Cardiac muscle cell (in vitro differentiated cells and primary cell): ENCODE measurements around the gene TSTD2. TPM values are rescaled to one million over a fixed set of nuclear protein-coding genes. Genes with fewer than 3 reads are reported as not detected.
"Not testable (repeated sequence)": the region's sequence is repeated elsewhere in the genome, so short reads cannot be mapped to it uniquely, and the experiment has no call there.

ENCODE experiments used
- DNase-seq, 2 donors: peaks; one replicate each; pipeline versions ENCODE4 v3.0.0 to v3.0.0-alpha.2; 2010 to 2017; ENCODE audit warnings: low read depth in 1 of 2, low spot score in 1 of 2
- H3K27ac ChIP-seq: fragments of 200-600 bp; sonication (generic); 2 replicates; pipeline ENCODE4 v1.5.1; 2016
- H3K27me3 ChIP-seq: fragments of 200-600 bp; sonication (generic); 2 replicates; pipeline ENCODE4 v1.6.0; 2016; ENCODE audit warnings: control low read depth
- H3K36me3 ChIP-seq: fragments of 200-600 bp; sonication (generic); 2 replicates; pipeline ENCODE4 v1.5.1; 2016; ENCODE audit warnings: control low read depth
- H3K4me1 ChIP-seq: fragments of 200-600 bp; sonication (generic); 2 replicates; pipeline ENCODE4 v1.8.1; 2017; ENCODE audit warnings: low read depth, mild to moderate bottlenecking, mixed run types
- H3K4me3 ChIP-seq: fragments of 200-600 bp; sonication (generic); 2 replicates; pipeline ENCODE4 v1.5.1; 2016; ENCODE audit warnings: mild to moderate bottlenecking
- H3K9me3 ChIP-seq: fragments of 200-600 bp; sonication (generic); 2 replicates; pipeline ENCODE4 v1.5.1; 2017; ENCODE audit warnings: low read depth, mild to moderate bottlenecking, control low read depth
- CTCF ChIP-seq: IDR thresholded peaks from 2 replicates; pipeline ENCODE4 v1.5.1; 2012; ENCODE audit warnings: low read depth, mild to moderate bottlenecking, low read length
- polyA plus RNA-seq: library from polyadenylated mRNA; unstranded; fragments of >200 nt; fragmentation: Nextera tagmentation; extraction: Ambion mirVana; gene quantifications from 2 replicates; pipeline ENCODE4 v1.2.1, GENCODE V29; 2016
- total RNA-seq: library from RNA; depleted of rRNA; stranded (reverse); fragments of >200 nt; gene quantifications from 2 replicates; pipeline ENCODE4 v1.2.3, GENCODE V29; 2016

TSTD2 gene
- total and polyA plus RNA-seq, 2 experiments from 2014 or later = 17.2 to 25.9 TPM

- no peak for TF ChIP-seq CTCF
- H3K9me3 ChIP-seq = no peaks in the 10 kb centered on the region
- peaks cover 20% of the 10 kb centered on the region for H3K4me1 ChIP-seq
- peak overlapping the region; percentile 45 for H3K27ac ChIP-seq
- peaks cover 24% of the 10 kb centered on the region for H3K36me3 ChIP-seq
- no peak for DNase-seq
- H3K27me3 ChIP-seq = no peaks in the 10 kb centered on the region
- H3K4me3 ChIP-seq = no peak overlapping the region
These were observed 41.6 kb downstream of the TSTD2 start for GRCh38 chr9:97591535-97591934.

GRCh38 chr9:97586909-97587308 lies 46.3 kb downstream of the TSTD2 start:
- H3K9me3 ChIP-seq, H3K4me1 ChIP-seq, H3K27me3 ChIP-seq, H3K4me3 ChIP-seq, DNase-seq, H3K27ac ChIP-seq: not testable (repeated sequence)
- peaks cover 13% of the 10 kb centered on the region for H3K36me3 ChIP-seq

GRCh38 chr9:97584778-97585177 lies 48.4 kb downstream of the TSTD2 start:
- not testable (repeated sequence) for H3K27me3 ChIP-seq, DNase-seq, H3K27ac ChIP-seq, H3K9me3 ChIP-seq, H3K4me3 ChIP-seq, H3K4me1 ChIP-seq, H3K36me3 ChIP-seq

- H3K4me3 ChIP-seq, H3K27ac ChIP-seq, H3K9me3 ChIP-seq: not testable (repeated sequence)
These were observed 51.6 kb downstream of the TSTD2 start for GRCh38 chr9:97581590-97581989.

GRCh38 chr9:97579914-97580313 lies 53.3 kb downstream of the TSTD2 start:
- Histone ChIP-seq H3K36me3 (no peaks in the 10 kb centered on the region), H3K4me1 (no peaks in the 10 kb centered on the region), H3K9me3 (no peaks in the 10 kb centered on the region), H3K27me3 (no peaks in the 10 kb centered on the region), H3K27ac (no peak overlapping the region), H3K4me3 (no peak overlapping the region)
- TF ChIP-seq CTCF = no peak
- DNase-seq = no peak

More at GRCh38 chr9:97581590-97581989, 51.6 kb downstream of the TSTD2 start:
- DNase-seq, H3K4me1 ChIP-seq, H3K27me3 ChIP-seq, H3K36me3 ChIP-seq: not testable (repeated sequence)

GRCh38 chr9:97578846-97579245 lies 54.3 kb downstream of the TSTD2 start:
- no peak for TF ChIP-seq CTCF

GRCh38 chr9:97577051-97577450 lies 56.1 kb downstream of the TSTD2 start:
- Histone ChIP-seq H3K27ac (no peak overlapping the region), H3K4me3 (no peak overlapping the region), H3K27me3 (no peaks in the 10 kb centered on the region), H3K9me3 (no peaks in the 10 kb centered on the region), H3K4me1 (no peaks in the 10 kb centered on the region), H3K36me3 (peaks cover 5% of the 10 kb centered on the region)
- no peak for TF ChIP-seq CTCF
- no peak for DNase-seq

More at GRCh38 chr9:97578846-97579245, 54.3 kb downstream of the TSTD2 start:
- H3K27ac ChIP-seq = no peak overlapping the region
- H3K4me3 ChIP-seq = no peak overlapping the region
- H3K36me3 ChIP-seq = no peaks in the 10 kb centered on the region
- DNase-seq = no peak
- H3K9me3 ChIP-seq = no peaks in the 10 kb centered on the region
- no peaks in the 10 kb centered on the region for H3K27me3 ChIP-seq
- H3K4me1 ChIP-seq = no peaks in the 10 kb centered on the region
